ENCODE results near the gene COL8A2.

Gene COL8A2

GRCh38 chr1:36137226-36137625, 12.2 kb upstream of the COL8A2 start:
- CTCF ChIA-PET, result interaction anchor here (1.6 to 7.2 kb wide), 2 partner anchors 37 to 284 kb away, joined by 3 to 156 read pairs; no protein-coding TSS in a partner anchor
- Histone ChIP-seq H3K4me3 (ENCODE audit: low read depth, low read length) (no peak overlapping the region), H3K9me3 (ENCODE audit: control insufficient read depth, insufficient read depth, low read depth, low read length) (no peaks in the 10 kb centered on the region), H3K27ac (ENCODE audit: extremely low read depth, low read depth, low read length) (no peak overlapping the region), H3K4me1 (ENCODE audit: control insufficient read depth, insufficient read depth, low read length) (no peaks in the 10 kb centered on the region), H3K36me3 (ENCODE audit: control insufficient read depth in 2 of 2, insufficient read depth in 1 of 2, low read length in 2 of 2) (peaks cover 0 to 49% of the 10 kb centered on the region in 2 experiments; a peak in 2 of 3 replicates)
- no peak for TF ChIP-seq ZNF211 (tag by site-specific recombination; IDR thresholded peaks at IDR 0.05; ENCODE audit: low read depth)
- TF ChIP-seq ZNF202 (tag by site-specific recombination; IDR thresholded peaks at IDR 0.05; ENCODE audit: borderline replicate concordance), result no peak
- no peak for TF ChIP-seq ZNF37A (tag by site-specific recombination; IDR thresholded peaks at IDR 0.05)
- no peak for TF ChIP-seq ZNF423 (tag by site-specific recombination; IDR thresholded peaks at IDR 0.05)
- TF ChIP-seq ZSCAN18 (tag by site-specific recombination; IDR thresholded peaks at IDR 0.05), result no peak
- TF ChIP-seq ZFP41 (tag by site-specific recombination; IDR thresholded peaks at IDR 0.05; ENCODE audit: borderline replicate concordance), result no peak
- no peak for TF ChIP-seq GLI4 (tag by site-specific recombination; IDR thresholded peaks at IDR 0.05)
- no peak for TF ChIP-seq ZNF391 (tag by site-specific recombination; IDR thresholded peaks at IDR 0.05; ENCODE audit: borderline replicate concordance, low read depth)
- no peak for TF ChIP-seq ZNF26 (tag by site-specific recombination; IDR thresholded peaks at IDR 0.05)
- TF ChIP-seq, protein P1, sequence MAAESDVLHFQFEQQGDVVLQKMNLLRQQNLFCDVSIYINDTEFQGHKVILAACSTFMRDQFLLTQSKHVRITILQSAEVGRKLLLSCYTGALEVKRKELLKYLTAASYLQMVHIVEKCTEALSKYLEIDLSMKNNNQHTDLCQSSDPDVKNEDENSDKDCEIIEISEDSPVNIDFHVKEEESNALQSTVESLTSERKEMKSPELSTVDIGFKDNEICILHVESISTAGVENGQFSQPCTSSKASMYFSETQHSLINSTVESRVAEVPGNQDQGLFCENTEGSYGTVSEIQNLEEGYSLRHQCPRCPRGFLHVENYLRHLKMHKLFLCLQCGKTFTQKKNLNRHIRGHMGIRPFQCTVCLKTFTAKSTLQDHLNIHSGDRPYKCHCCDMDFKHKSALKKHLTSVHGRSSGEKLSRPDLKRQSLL (tag by site-specific recombination; IDR thresholded peaks at IDR 0.05), result no peak
- TF ChIP-seq IKZF3 (tag by site-specific recombination; IDR thresholded peaks at IDR 0.05), result no peak
- TF ChIP-seq, protein P2, sequence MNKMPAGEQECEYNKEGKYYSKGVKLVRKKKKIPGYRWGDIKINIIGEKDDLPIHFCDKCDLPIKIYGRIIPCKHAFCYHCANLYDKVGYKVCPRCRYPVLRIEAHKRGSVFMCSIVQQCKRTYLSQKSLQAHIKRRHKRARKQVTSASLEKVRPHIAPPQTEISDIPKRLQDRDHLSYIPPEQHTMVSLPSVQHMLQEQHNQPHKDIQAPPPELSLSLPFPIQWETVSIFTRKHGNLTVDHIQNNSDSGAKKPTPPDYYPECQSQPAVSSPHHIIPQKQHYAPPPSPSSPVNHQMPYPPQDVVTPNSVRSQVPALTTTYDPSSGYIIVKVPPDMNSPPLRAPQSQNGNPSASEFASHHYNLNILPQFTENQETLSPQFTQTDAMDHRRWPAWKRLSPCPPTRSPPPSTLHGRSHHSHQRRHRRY (tag by site-specific recombination; IDR thresholded peaks at IDR 0.05), result no peak
- no peak for TF ChIP-seq GLIS1 (tag by site-specific recombination; IDR thresholded peaks at IDR 0.05)
- no peak for TF ChIP-seq ZNF561 (tag by site-specific recombination; IDR thresholded peaks at IDR 0.05; ENCODE audit: borderline replicate concordance)
- TF ChIP-seq ZNF600 (tag by site-specific recombination; IDR thresholded peaks at IDR 0.05), result no peak
- no peak for TF ChIP-seq ZNF792 (tag by site-specific recombination; IDR thresholded peaks at IDR 0.05)
- TF ChIP-seq ZNF501 (tag by site-specific recombination; IDR thresholded peaks at IDR 0.05), result no peak
- no peak for TF ChIP-seq SP3 (tag by site-specific recombination; IDR thresholded peaks at IDR 0.05)
- TF ChIP-seq, protein P3, sequence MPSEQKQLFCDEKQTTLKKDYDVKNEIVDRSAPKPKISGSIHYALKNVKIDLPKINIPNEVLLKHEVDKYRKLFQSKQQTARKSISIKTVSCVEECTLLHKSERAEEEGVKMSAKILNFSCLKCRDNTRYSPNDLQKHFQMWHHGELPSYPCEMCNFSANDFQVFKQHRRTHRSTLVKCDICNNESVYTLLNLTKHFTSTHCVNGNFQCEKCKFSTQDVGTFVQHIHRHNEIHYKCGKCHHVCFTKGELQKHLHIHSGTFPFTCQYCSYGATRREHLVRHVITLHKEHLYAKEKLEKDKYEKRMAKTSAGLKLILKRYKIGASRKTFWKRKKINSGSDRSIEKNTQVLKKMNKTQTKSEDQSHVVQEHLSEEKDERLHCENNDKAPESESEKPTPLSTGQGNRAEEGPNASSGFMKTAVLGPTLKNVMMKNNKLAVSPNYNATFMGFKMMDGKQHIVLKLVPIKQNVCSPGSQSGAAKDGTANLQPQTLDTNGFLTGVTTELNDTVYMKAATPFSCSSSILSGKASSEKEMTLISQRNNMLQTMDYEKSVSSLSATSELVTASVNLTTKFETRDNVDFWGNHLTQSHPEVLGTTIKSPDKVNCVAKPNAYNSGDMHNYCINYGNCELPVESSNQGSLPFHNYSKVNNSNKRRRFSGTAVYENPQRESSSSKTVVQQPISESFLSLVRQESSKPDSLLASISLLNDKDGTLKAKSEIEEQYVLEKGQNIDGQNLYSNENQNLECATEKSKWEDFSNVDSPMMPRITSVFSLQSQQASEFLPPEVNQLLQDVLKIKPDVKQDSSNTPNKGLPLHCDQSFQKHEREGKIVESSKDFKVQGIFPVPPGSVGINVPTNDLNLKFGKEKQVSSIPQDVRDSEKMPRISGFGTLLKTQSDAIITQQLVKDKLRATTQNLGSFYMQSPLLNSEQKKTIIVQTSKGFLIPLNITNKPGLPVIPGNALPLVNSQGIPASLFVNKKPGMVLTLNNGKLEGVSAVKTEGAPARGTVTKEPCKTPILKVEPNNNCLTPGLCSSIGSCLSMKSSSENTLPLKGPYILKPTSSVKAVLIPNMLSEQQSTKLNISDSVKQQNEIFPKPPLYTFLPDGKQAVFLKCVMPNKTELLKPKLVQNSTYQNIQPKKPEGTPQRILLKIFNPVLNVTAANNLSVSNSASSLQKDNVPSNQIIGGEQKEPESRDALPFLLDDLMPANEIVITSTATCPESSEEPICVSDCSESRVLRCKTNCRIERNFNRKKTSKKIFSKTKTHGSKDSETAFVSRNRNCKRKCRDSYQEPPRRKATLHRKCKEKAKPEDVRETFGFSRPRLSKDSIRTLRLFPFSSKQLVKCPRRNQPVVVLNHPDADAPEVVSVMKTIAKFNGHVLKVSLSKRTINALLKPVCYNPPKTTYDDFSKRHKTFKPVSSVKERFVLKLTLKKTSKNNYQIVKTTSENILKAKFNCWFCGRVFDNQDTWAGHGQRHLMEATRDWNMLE (tag by site-specific recombination; conservative IDR thresholded peaks at IDR 0.05; ENCODE audit: low read depth), result no peak
- no peak for TF ChIP-seq ZNF621 (tag by site-specific recombination; IDR thresholded peaks at IDR 0.05)
- POLR2A ChIA-PET, result interaction anchor here (1.4 kb wide), 1 partner anchor 11 kb away, joined by 3 read pairs; no protein-coding TSS in a partner anchor
